Vagina (tissue), 2 donors: ENCODE data around the gene CD81. TPM values are rescaled to one million over a fixed set of nuclear protein-coding genes. Genes with fewer than 3 reads are reported as not detected.

Source experiments
- DNase-seq, 2 donors: peaks; one replicate each; pipeline ENCODE4 v3.0.0-alpha.2; 2017; ENCODE audit errors: extremely low spot score in 2 of 2
- H3K27ac ChIP-seq: fragments of 200-600 bp; sonication (generic); one replicate; pipeline ENCODE4 v1.5.1; 2019
- H3K27me3 ChIP-seq: fragments of 200-600 bp; sonication (generic); one replicate; pipeline ENCODE4 v1.5.1; 2019
- H3K36me3 ChIP-seq, 2 donors: fragments of 200-600 bp; sonication (generic); one replicate each; pipeline ENCODE4 v1.5.1; 2017 to 2019
- H3K4me1 ChIP-seq: fragments of 200-600 bp; sonication (generic); one replicate; pipeline ENCODE4 v1.5.1; 2019
- H3K4me3 ChIP-seq, 2 donors: fragments of 200-600 bp; sonication (generic); 1 replicate in 1 of 2; 2 replicates in 1 of 2; pipeline ENCODE4 v1.5.1; 2016 to 2019
- H3K9me3 ChIP-seq: fragments of 200-600 bp; sonication (generic); one replicate; pipeline ENCODE4 v1.5.1; 2019
- CTCF ChIP-seq, 3 experiments: fragments of 450-650 bp in 2 of 3; fragments of 200-600 bp in 1 of 3; sonication (generic) in 1 of 3; IDR thresholded peaks; one replicate each; pipeline ENCODE4 v1.5.1; 2017 to 2019; ENCODE audit warnings: antibody characterized with exemption in 3 of 3, mild to moderate bottlenecking in 2 of 3, moderate library complexity in 2 of 3
- POLR2A ChIP-seq, 2 donors: fragments of 450-650 bp; IDR thresholded peaks; one replicate each; pipeline ENCODE4 v1.6.1; 2017; ENCODE audit warnings: antibody characterized with exemption in 2 of 2, mild to moderate bottlenecking in 2 of 2, moderate library complexity in 2 of 2
- POLR2AphosphoS5 ChIP-seq, 2 donors: sonication (generic); formaldehyde crosslinking; IDR thresholded peaks; one replicate each; pipeline ENCODE4 v1.9.0; 2017; ENCODE audit warnings: antibody characterized with exemption in 2 of 2, mild to moderate bottlenecking in 2 of 2, low read depth in 1 of 2; ENCODE audit not compliant: insufficient read depth in 1 of 2
- intact Hi-C: fragments of 100-400 bp; cut with DNase I; formaldehyde crosslinking; loops from one replicate; pipeline ENCODE4 v1.15.1; 2023
- total RNA-seq: library from RNA; depleted of rRNA; stranded (reverse); fragments of >200 nt; gene quantifications from one replicate; pipeline ENCODE4 v1.2.3, GENCODE V29; 2016

Gene CD81
- total RNA-seq, 1 donor from 2014 or later = 526 TPM

GRCh38 chr11:2406878-2407410, 29.8 kb downstream of the CD81 start:
- Histone ChIP-seq H3K9me3 (no peaks in the 10 kb centered on the region), H3K36me3 (peaks cover 0 to 22% of the 10 kb centered on the region in 2 donors), H3K4me1 (peaks cover 7% of the 10 kb centered on the region), H3K27ac (no peak overlapping the region), H3K27me3 (no peaks in the 10 kb centered on the region), H3K4me3 (no peak overlapping the region)
- TF ChIP-seq POLR2AphosphoS5 (IDR thresholded peaks at IDR 0.05; ENCODE audit: insufficient read depth in 1 of 2, low read depth in 1 of 2) (no peak), CTCF (IDR thresholded peaks at IDR 0.05) (no peak), POLR2A (IDR thresholded peaks at IDR 0.05) (no peak)
- intact Hi-C loops = no loop called here
- DNase-seq = no peak

- Histone ChIP-seq H3K36me3 (peaks cover 0 to 5% of the 10 kb centered on the region in 2 donors), H3K27me3 (no peaks in the 10 kb centered on the region), H3K27ac (no peak overlapping the region), H3K9me3 (no peaks in the 10 kb centered on the region), H3K4me1 (no peaks in the 10 kb centered on the region), H3K4me3 (no peak overlapping the region)
- TF ChIP-seq POLR2A (IDR thresholded peaks at IDR 0.05) (no peak), CTCF (IDR thresholded peaks at IDR 0.05) (no peak), POLR2AphosphoS5 (IDR thresholded peaks at IDR 0.05; ENCODE audit: insufficient read depth in 1 of 2, low read depth in 1 of 2) (no peak)
- intact Hi-C loops = no loop called here
- no peak for DNase-seq
These were observed 31.6 kb downstream of the CD81 start for GRCh38 chr11:2408671-2409070.

DNA sequence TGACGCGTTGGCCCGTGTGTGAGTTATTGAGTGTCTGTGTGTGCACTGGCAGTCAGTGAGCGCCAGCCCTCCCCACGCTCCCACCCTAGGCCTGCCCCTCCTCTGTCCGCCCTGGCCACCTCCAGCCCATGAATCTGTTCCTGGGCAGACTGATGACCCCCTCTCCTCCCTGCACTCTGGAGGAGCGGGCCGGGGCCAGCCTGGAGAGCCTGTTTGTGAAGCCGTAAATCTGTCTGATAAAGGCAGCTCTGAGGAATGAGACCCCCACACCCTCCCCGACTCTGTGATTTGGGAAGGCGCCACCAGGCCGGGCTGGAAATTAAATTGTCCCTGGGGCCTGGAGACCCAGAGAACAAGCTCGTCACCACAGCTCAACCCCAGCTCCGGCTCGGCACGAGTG, 32.0 kb downstream of the CD81 start:
- Histone ChIP-seq H3K4me1 (no peaks in the 10 kb centered on the region), H3K27ac (no peak overlapping the region), H3K27me3 (no peaks in the 10 kb centered on the region), H3K9me3 (no peaks in the 10 kb centered on the region), H3K4me3 (no peak overlapping the region), H3K36me3 (peaks cover 0 to under 1% of the 10 kb centered on the region in 2 donors)
- intact Hi-C loops = no loop called here
- no peak for TF ChIP-seq CTCF (IDR thresholded peaks at IDR 0.05)
- no peak for DNase-seq

DNA sequence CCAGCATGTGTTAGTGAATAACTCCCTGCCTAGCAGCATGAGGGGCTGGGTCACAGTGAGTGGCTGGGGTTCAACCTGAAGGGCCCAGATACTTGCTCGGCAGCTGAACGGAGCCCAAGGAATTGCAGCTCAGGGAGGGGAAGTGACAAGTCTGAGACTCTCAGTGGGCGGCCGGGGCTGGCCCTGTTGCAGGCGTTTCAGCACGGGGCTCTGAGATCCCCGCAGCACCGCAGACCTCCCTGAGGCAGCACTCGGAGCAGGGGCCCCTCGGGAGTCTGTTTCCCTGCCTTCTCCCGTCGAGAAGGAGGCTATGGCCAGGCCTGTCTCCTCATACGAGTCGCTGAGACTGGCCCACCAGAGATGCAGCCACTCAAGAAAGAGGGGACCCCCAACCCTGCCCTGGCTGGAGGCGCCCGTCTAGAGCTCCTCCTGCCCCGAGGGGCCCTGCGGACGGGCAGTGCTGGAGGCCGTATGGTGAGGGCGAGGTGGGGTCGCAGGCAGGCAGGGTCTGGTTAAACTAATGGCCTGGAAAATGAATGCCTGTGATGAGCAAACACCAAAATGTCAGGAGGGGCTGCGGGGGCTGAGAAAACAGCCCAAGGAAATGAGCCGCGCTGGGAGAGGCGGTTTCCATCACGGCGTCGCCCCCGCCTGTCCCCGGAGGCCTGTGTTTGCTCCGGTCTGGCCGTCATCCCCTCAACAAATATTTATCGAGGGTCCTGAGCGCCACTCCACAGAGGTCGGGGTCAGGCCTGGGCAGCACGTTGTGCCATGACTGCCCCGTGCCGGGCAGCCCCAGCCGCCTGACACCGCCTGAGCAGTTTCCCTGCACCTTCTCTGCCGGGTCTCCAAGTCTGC, 32.7 kb downstream of the CD81 start:
- Histone ChIP-seq H3K9me3 (no peaks in the 10 kb centered on the region), H3K4me1 (no peaks in the 10 kb centered on the region), H3K4me3 (no peak overlapping the region), H3K27ac (no peak overlapping the region), H3K36me3 (no peaks in the 10 kb centered on the region), H3K27me3 (no peaks in the 10 kb centered on the region)
- DNase-seq = no peak
- no peak for TF ChIP-seq POLR2AphosphoS5 (IDR thresholded peaks at IDR 0.05; ENCODE audit: insufficient read depth in 1 of 2, low read depth in 1 of 2)
- TF ChIP-seq POLR2A (IDR thresholded peaks at IDR 0.05) = no peak
- TF ChIP-seq CTCF (IDR thresholded peaks at IDR 0.05) = no peak
- intact Hi-C loops = no loop called here

DNA sequence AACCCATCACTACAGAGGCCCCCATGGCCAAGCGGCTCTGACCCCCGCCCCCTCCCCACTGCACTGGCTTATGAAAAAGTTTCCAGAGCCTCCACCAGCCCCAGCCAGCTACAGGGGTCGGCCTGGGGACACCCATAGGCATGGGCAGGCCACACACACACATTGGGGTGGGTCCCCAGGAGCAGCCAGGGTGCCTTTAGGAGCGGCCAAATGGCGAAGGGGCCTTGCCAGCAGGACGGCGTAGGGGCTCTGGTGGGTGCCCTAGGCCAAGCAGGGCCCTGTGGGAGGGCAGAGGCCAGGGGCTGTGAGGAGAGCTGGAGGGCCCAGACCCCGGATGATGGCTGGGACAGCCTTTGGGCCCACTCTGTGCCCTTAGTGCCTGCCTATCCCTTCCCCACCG, 33.5 kb downstream of the CD81 start:
- intact Hi-C loops = no loop called here
- Histone ChIP-seq H3K4me3 (no peak overlapping the region), H3K27ac (no peak overlapping the region), H3K4me1 (no peaks in the 10 kb centered on the region), H3K27me3 (no peaks in the 10 kb centered on the region), H3K9me3 (no peaks in the 10 kb centered on the region), H3K36me3 (no peaks in the 10 kb centered on the region)
- TF ChIP-seq POLR2AphosphoS5 (IDR thresholded peaks at IDR 0.05; ENCODE audit: insufficient read depth in 1 of 2, low read depth in 1 of 2) (no peak), CTCF (IDR thresholded peaks at IDR 0.05) (no peak), POLR2A (IDR thresholded peaks at IDR 0.05) (no peak)
- DNase-seq = no peak
